CD4-positive, alpha-beta T cell treated with Interleukin-2 at 100 ng/mL for 4 hours (primary cell): ENCODE measurements around the gene CNEP1R1.
A peak's percentile ranks its signal among the peaks of the same experiment; 100 is the strongest.

ENCODE experiments used
- DNase-seq: peaks from one replicate; pipeline ENCODE4 v3.0.0-alpha.2; 2020; ENCODE audit warnings: low spot score

The CNEP1R1 gene

DNA sequence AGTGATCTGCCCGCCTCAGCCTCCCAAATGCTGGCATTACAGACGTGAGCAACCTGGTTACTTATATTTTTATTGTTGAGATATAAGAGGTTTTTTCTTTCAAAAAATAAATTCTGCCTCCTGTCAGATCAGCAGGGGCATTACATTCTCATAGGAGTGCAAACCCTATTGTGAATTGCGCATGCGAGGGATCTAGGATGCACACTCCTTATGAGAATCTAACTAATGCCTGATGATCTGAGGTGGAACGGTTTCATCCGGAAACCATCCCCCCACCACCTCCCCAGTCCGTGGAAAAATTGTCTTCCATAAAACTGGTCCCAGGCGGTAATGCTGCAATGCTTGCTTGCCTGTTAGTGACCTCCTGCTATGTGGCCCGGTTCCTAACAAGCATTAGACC is 7.5 kb upstream of the CNEP1R1 start:
- no peak for DNase-seq

DNA sequence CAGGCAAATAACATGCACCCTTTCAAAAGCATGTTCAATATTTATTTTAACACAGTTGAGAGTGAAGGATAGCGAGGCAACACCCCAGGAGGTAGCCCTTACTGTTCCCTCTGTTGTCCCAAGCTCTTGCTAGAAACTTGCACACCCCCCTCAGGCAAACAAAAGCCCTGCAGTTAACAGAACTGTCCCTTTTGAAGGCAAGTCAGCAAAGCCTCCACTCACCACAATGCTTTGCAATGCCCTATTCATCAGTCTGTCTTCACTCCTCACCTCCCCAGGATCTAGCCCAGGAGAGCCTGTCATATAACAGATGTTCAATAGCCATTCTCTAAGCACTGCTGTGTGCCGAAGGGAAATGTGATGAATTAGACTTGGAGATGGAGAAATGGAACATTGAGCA is 3.5 kb upstream of the CNEP1R1 start:
- DNase-seq, result no peak

DNA sequence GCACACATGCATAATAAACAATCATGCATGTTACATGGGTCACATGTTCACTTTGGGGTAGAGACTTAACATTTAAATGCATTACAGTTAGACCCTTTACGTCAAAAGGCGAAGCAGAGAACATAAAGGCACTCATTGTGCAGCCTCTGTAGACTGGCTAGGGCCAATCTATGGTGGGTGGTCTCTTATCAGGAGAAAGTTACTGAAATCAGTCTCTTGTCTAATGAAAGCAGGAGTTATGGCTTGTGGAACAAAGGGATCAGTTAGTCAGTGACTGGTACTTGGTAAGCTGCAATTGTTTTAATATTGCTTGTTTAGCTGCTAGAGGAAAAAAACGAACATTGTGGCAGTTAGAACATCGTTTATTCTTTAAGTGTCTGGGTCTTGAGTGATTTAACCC is 1.4 kb upstream of the CNEP1R1 start:
- DNase-seq, result no peak

DNA sequence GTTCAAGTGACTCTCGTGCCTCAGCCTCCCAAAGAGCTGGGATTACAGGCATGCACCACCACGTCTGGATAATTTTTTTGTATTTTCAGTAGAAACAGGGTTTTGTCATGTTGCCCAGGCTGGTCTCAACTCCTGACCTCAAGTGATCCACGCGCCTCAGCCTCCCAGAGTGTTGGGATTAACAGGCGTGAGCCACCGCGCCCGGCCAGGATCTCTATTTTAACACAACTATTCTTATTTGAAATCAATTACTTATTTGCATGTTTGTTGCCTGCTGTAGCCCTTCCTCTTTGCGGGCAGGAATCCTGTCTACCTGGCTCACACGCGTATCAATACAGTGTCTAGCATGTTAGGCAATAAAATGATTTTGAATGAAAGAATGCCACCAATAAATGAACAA is 818 bp upstream of the CNEP1R1 start:
- no peak for DNase-seq

DNA sequence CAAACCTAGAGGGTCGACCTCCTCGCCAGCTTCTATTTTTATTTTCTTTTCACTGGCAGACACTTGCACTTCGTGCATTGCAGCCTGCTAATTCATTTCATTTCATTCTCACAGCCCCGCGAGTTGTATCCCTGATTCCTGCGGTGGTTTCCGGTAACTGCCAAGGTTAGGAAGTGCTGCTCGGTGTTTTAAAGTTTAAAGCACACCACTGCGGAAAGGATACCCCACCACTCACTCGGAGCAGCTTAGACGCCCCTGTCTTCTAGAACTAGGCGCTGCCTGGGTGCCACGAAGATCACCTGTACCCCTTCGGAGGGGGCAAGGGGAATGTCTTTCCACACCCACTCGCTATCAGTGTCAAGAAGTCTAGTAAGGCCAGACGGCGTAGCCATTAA is 509 bp downstream of the CNEP1R1 start:
- DNase-seq, result peak; percentile 18

DNA sequence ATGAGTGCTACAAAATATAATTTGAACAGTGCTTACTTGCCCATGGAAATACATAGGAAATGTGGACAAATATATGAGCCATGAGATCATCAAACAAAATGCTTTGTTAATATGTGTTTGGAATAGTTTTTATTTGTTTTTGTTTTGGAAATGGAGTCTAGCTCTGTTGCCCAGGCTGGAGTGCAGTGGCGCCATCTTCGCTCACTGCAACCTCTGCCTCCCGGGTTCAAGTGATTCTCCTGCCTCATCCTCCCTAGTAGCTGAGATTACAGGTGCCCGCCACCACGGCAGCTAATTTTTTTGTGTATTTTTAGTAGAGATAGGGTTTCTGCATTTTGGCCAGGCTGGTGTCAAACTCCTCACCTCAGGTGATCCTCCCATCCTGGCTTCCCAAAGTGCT is 2.8 kb downstream of the CNEP1R1 start:
- DNase-seq, result no peak

DNA sequence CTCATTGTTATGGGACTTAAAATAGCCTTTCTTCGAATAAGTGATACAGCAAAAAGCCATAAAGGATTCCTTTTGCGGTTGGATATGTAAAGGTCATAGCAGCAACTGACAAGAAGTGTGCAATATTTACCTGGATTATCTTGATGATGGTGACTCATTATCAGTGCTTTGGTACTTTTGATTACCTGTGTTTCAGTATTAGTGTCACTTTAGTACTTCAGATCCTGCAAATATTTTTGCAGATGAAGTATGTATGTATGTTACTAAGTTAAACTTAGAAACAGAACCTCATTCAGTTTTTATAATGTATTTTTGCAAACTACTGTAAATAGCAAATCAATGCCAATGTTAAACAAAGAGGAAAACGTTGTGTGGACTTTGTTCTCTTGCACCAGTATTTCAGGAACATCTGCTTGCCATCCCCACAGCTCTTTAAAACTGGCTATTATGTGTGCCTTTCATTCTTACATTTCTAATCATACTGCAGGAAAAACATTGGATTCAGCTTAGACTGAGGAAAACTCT is 10.5 kb downstream of the CNEP1R1 start:
- no peak for DNase-seq

DNA sequence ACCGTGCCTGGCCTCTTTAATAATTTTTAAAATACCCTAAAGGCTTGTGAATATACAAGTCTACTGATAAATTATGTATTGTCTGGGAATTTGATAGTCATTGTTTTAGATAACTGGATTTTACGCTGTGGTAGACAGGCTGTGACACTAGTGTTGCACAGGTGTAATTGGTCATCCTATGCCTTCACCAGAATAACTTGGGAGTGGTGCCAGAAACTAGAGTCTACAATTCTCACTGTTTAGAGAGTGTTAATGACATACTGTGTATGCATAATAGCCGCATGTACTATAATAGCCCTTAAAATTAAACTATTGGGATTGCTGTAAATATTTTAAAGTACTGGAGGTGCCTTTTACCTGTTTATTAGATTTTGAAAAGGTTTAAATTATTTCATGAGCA is 11.4 kb downstream of the CNEP1R1 start:
- no peak for DNase-seq

DNA sequence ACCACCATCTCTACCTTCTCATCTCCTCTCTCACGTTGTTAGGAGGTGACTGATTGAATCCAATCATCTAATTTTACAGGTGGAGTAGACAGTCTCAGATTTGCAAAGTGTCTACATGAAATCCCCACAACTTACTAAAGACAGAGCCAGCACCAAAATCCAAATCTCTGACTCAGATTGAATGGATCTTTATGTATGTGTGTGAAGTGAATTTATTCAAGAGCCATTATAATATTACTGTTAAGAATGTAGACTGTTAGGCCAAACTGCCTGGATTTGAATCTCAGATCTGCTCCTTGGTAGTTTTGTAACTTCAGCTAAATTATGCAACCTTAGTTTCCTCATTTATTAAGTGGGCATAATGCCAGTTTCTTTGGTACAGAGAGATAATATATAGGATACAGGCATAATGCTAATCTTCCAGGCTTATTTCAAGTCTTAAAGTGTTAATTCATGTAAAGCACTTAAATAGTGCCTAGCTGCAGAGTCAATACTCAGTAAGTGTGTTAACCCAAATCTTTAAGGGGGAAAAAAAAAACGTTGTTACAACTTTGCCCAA is 12.7 kb downstream of the CNEP1R1 start:
- DNase-seq, result no peak

DNA sequence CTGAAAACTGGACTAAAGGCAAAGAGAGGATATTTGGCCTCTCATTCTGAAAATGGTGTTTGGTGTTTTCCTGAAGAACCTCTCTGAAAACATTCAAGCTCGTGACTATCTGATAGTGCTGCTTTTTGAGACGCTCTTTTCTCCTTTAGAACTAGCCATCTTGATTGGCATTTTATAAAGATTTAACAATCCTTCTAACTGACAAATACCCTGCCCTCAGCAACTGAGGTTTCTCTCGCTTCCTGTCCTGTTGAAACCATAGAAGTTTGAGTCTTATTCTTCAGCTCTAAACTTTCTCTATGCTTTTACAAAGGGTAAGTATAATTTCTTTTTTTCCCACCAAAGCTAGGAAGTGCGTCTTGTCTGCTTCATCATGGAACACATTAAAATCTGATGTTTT is 13.3 kb downstream of the CNEP1R1 start:
- DNase-seq, result no peak

DNA sequence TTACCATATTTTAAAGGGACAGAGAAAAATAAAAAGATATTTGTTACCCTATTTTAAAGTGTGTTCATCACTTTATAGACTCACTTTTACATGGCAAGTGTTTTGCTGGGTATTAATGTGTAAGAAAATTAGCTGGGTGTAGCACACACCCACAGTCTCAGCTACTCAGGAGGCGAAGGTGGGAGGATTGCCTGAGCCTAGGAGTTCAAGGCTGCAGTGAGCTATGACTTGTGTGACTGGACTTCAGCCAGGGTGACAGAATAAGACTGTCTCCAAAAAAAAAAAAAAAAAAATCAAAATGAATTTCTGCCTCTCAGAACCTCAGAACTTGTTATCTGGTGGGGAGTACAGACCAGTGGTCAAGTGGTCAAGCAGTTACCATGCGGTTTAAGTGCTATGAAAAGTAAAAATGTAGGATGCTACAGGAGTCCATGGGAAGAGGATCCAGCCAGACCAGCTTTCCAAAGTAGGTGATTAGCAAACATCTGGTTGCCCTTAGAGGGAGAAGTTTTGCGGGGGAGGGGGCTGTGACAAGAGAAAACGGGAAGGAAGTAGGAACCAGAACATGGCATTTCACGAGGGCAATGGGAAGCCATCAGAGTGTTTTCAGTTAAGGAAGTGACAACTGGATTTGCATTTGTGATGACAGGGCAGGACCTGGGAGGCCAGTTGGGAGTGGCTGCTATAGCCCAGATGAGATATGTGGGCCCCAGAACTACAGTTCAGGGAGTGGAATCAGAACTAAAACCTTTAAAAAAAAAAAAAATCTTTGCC is 13.9 kb downstream of the CNEP1R1 start:
- DNase-seq, result peak; percentile 13

DNA sequence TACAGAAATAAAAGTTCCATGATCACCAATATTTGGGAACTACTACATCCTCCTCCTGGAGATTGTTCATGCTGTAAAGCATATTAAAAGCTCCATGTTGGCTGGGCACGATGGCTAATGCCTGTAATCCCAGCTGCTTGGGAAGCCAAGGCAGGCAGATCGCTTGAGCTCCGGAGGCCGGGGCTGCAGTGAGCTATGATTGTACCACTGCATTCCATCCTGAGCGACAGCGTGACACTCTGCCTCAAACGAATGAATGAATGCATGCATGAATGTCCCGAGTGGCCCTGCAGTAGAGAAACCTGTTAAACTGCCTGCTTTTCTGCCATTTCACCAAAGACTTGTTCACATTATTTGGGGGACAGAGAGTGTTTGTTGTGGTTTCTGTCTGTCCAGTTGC is 15.0 kb downstream of the CNEP1R1 start:
- no peak for DNase-seq

DNA sequence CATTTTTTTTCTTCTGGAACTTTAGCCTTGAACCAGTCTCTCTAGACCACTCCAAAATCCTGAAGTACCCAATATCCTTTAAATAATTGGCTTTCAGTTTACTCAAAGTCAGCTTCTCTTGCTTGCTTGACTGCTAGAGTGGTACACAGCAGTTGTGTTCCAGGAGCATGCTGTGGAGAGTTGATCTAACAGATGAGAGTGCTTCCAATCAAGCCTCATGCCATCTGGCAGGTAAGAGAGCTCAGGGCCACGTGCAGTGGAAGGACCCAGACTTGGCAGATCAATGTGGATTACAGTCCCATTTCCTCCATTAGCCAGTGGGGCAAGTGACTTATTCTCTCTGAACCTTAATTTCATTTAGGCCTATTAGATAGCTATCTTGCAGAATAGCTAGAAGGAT is 15.7 kb downstream of the CNEP1R1 start:
- no peak for DNase-seq

DNA sequence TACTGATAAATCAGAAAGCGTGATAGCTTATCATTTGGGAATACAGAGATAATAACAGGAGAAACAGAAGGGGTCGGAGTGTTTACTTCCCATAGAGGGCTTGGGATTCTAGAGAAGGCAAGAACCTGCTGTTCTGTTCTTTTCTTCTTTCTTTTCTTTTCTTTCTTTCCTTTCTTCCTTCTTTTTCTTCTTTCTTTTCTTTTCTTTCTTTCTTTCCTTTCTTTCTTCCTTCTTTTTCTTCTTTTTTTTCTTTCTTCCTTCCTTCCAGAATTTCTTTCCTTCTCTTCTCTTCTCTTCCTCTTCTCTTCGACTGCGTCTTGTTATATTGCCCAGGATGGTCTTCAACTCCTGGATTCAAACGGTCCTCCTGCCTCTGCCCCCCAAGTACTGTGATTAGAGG is 18.3 kb downstream of the CNEP1R1 start:
- DNase-seq, result no peak

DNA sequence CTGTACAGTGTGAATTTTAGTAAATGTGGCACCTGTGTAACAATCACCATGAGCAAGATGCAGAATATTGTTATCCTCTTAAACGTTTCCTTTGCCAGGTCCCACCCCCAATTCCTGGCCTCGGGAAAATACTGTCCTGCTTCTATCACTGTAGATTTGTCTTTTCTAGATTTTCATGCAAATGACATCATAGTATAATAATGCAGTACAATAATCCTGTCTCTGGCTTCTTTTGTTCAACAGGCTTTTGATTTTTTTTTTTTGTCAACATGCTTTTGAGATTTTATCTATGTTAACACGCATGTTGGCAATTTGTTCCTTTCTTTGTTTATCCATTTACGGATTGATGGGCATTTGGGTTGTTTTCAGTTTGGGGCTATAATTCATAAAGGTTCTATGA is 20.4 kb downstream of the CNEP1R1 start:
- no peak for DNase-seq

DNA sequence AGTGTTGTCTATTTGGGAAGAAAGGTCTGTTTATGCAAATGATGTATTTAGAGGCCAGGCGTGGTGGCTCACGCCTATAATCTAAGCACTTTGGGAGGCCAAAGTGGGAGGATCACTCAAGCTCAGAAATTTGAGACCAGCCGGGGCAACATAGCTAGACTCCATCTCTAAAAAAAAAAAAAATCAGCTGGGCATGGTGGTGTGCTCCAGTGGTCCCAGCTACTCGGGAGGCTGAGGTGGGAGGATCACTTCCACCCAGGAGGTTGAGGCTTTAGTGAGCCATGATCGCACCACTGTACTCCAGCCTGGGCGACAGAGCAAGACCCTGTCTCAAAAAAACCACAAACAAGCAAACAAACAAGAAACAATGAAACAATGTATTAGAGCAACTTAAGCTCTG is 21.8 kb downstream of the CNEP1R1 start:
- no peak for DNase-seq

DNA sequence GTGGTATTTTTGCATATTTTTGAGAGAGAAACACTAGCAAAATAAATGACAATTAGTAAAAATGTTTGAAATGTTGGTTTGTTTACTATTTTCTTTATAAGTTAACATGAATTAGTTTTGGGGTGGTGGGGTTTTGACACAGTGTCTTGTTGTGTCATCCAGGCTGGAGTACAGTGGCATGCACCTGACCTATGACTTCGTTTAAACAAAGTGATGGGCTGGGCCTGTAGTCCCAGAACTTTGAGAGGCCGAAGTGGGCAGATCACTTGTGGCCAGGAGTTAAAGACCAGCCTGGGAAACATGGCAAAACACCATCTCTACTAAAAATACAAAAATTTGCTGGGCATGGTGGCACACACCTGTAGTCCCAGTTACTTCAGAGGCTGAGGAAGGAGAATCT is 22.8 kb downstream of the CNEP1R1 start:
- DNase-seq, result no peak

DNA sequence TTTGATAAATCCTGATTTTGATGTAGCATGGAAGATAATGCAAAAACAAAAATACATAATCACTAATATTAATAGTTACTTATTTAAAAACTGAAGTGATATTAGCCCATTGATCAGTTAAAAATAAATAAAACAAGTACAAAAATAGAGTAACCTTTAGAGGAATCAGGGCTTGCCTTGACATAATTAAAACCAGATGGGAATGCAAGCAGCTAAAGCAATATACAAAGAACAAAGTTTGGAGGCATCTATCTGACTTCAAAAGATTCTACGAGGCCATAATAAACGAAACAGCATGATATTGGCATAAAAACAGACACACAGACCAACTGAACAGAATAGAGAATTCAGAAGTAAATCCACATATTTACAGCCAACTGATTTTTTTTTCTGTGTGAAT is 25.8 kb downstream of the CNEP1R1 start:
- DNase-seq, result no peak

DNA sequence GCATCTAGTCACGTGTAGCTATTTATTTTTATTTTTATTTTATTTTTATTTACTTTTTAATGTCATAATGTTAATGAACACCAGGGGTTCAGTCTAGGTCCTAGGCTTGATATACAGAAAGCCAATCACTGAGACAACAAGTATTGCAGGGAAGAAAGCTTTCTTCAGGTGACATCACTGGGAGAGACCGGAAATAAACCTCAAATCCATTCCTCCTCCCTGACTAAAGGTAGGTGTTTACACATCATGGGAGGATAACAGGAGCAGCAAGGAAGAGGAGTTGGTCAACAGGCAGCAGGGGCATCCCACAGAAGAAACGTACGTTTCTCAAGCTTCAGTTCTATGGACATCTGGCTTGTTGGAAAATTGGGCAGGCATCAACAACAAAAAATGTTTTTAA is 31.2 kb downstream of the CNEP1R1 start:
- no peak for DNase-seq

DNA sequence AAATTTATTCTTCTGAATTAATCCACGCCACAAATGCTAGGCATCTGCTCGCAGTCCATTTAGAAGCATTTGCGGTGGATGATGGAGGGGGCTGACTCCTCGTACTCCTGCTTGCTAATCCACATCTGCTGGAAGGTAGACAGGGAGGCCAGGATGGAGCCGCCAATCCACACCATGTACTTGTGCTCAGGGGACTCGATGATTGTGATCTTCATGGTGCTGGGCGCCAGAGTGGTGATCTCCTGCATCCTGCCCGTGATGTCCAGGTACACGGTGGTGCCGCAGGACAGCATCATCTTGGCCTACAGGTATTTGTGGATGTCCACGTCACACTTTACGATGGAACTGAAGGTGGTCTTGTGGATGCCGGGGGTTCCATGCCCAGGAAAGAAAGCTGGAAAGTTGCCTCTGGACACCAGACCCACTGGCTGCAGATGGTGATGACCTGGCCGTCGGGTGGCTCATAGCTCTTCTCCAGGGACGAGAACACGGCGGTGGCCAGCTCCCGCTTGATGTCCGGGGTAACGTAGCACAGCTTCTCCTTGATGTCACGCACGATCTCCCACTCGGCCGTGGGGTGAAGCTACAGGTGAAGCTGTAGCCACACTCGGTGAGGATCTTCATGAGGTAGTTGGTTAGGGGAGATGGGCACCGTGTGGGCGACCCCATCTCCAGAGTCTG is 33.2 kb downstream of the CNEP1R1 start:
- DNase-seq, result no peak

DNA sequence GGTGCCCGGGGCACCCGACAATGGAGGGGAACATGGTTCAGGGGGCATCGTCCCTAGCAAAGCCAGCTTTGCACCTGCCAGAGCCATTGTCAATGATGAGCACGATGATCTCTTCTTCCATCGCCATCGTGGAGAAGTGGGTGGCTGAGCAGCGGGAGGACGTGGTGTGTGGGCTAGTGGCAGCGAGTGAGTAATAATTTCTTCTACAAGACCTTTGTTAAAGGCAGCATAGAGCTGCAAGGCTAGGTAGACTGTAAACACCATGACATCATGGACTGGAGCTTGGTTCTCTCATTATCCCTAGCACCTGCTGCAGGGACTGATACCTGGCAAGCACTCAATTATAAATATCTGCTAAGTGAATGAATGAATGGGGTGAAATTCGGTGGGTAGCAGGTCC is 34.1 kb downstream of the CNEP1R1 start:
- no peak for DNase-seq

DNA sequence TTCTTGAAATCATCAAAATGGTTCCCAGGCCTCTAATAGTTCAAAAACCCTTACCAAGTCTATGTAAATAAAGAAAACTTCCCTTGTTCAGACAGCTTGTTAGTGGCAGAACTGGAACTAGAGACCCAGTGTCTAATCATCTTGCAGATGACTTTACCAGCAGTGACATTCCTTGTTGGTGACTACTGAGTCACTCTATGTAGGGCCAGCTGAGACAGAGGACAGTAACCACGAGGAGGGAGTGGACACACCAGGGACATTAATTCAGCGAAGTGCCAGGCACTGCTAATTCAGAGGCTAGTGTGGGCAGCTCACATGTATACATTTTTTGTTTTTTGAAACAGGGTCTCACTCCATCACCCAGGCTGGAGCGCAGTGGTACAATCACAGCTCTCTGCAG is 34.6 kb downstream of the CNEP1R1 start:
- no peak for DNase-seq

DNA sequence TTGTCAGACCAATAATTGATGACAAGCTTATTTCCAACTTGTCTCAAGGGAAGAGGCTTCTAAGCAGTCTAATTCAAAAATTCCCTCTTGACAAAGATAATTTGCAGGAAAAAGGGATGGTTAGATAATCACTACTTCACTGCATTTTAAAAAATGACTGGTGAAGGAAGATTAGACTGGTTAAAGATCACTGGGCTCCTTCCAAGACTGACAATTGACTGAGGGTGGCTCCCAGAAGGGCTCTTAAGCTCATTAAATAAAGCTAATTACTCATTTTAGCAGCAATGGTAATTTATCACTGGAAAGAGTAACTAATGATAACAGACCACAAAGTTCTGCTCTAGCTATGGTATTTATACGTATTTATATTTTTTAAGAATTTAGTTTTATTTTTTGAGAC is 36.3 kb downstream of the CNEP1R1 start:
- DNase-seq, result no peak

DNA sequence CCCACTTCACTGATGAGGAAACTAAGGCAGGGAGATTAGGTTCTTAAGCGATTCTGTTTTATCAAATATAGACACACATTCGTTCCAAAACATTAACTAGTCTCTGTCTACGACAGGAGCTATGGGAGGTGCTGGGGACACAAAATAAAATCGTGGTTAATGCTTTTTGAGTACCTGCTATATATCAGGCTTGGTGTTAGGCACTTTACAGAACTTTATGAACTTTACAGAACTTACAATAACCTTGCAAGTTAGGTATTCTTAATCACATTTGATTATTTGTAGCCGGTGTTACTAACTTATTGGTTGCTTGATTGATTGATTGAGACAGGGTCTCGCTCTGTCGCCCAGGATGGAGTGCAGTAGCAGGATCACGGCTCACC is 40.2 kb downstream of the CNEP1R1 start:
- no peak for DNase-seq
